Activated CD8-positive, alpha-beta memory T cell treated with anti-CD3 and anti-CD28 coated beads, Interleukin-2, amount 50 U/mL, for 48 hours (primary cell): ENCODE measurements around the gene AEBP1.

Experiments
- DNase-seq: peaks from one replicate; pipeline ENCODE4 v3.0.0-alpha.2; 2020

Gene AEBP1

GRCh38 chr7:44103923-44104859, at the start of gene AEBP1:
TSS of gene AEBP1 (plus strand) at chr7:44104345. CDS start at chr7:44104666, 321 bp downstream.
- no peak for DNase-seq

- no peak for DNase-seq
Observed at GRCh38 chr7:44056681-44057080, 47.5 kb upstream of the AEBP1 start.

- DNase-seq, result no peak
Observed at GRCh38 chr7:44057181-44057848, 46.8 kb upstream of the AEBP1 start.

- no peak for DNase-seq
Observed at GRCh38 chr7:44057849-44058758, 46.0 kb upstream of the AEBP1 start.

GRCh38 chr7:44058759-44059218, 45.4 kb upstream of the AEBP1 start:
- no peak for DNase-seq

- DNase-seq, result no peak
Observed at GRCh38 chr7:44059219-44060090, 44.7 kb upstream of the AEBP1 start.

GRCh38 chr7:44060091-44060947, 43.8 kb upstream of the AEBP1 start:
- no peak for DNase-seq

GRCh38 chr7:44060948-44061644, 43.0 kb upstream of the AEBP1 start:
- no peak for DNase-seq

GRCh38 chr7:44061645-44062179, 42.4 kb upstream of the AEBP1 start:
- DNase-seq, result no peak

GRCh38 chr7:44062180-44062902, 41.8 kb upstream of the AEBP1 start:
- DNase-seq, result no peak

GRCh38 chr7:44062903-44063295, 41.2 kb upstream of the AEBP1 start:
- no peak for DNase-seq

GRCh38 chr7:44063547-44063893, 40.6 kb upstream of the AEBP1 start:
- no peak for DNase-seq

GRCh38 chr7:44063894-44064651, 40.1 kb upstream of the AEBP1 start:
- DNase-seq, result no peak

- DNase-seq, result no peak
Observed at GRCh38 chr7:44064791-44065430, 39.2 kb upstream of the AEBP1 start.

GRCh38 chr7:44065431-44066110, 38.6 kb upstream of the AEBP1 start, which contains the start of gene PGAM2:
TSS of gene PGAM2 (minus strand) at chr7:44065567. CDS start at chr7:44065529, 38 bp downstream.
- DNase-seq, result no peak

- no peak for DNase-seq
Observed at GRCh38 chr7:44066111-44066460, 38.1 kb upstream of the AEBP1 start.

- DNase-seq, result no peak
Observed at GRCh38 chr7:44066494-44067063, 37.6 kb upstream of the AEBP1 start.
